ENCODE results near the gene THAP5. TPM values are rescaled to one million over a fixed set of nuclear protein-coding genes. Genes with fewer than 3 reads are reported as not detected.
"Not testable (repeated sequence)": the region's sequence is repeated elsewhere in the genome, so short reads cannot be mapped to it uniquely, and the experiment has no call there.

Gene THAP5
- polyA plus RNA-seq, 2 of the 4 experiments (the other 2 are of a cell fraction), result 20.5 to 27.4 TPM

- Histone ChIP-seq H3K4me2 (no peak overlapping the region), H3K27ac (no peak overlapping the region), H3K4me1 (no peaks in the 10 kb centered on the region), H3K4me3 (no peak overlapping the region), H3K9me3 (peaks cover 18% of the 10 kb centered on the region)
- ATAC-seq (no peak), FAIRE-seq (no peak), DNase-seq (ENCODE audit: low read depth in 1 of 2, low spot score in 1 of 2) (no peak)
- POLR2A ChIA-PET, result interaction anchor here (1.6 kb wide), 1 partner anchor 9 kb away, joined by 4 read pairs; no protein-coding TSS in a partner anchor
- TF ChIP-seq SREBF2 (IDR thresholded peaks at IDR 0.05), result no peak
- TF ChIP-seq MYC (IDR thresholded peaks at IDR 0.05; ENCODE audit: borderline replicate concordance, low read length), result no peak
- CTCF ChIA-PET, result interaction anchor here (1.6 kb wide), 1 partner anchor 412 kb away, joined by 4 read pairs; no protein-coding TSS in a partner anchor
- WGBS (ENCODE audit: missing lambda C conversion rate), result 87% methylated on average over 4 of the region's 4 CpGs
Observed at GRCh38 chr7:108559253-108559652, 10.3 kb downstream of the THAP5 start.

GRCh38 chr7:108557617-108558016 lies 11.9 kb downstream of the THAP5 start:
- TF ChIP-seq, protein P1, sequence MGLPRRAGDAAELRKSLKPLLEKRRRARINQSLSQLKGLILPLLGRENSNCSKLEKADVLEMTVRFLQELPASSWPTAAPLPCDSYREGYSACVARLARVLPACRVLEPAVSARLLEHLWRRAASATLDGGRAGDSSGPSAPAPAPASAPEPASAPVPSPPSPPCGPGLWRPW (IDR thresholded peaks at IDR 0.05), result no peak
- TF ChIP-seq RNF2 (IDR thresholded peaks at IDR 0.05; ENCODE audit: borderline replicate concordance, low read depth) (no peak), CEBPB (IDR thresholded peaks at IDR 0.05) (no peak), HOXB13 (CRISPR knock-in tag; IDR thresholded peaks at IDR 0.05; ENCODE audit: low read depth) (no peak), SREBF2 (IDR thresholded peaks at IDR 0.05) (no peak), TFCP2L1 (CRISPR knock-in tag; IDR thresholded peaks at IDR 0.05) (no peak)
- ATAC-seq, result no peak
- ChIA-PET POLR2A (no interaction called here), CTCF (no interaction called here)
- no peak overlapping the region for H3K27ac ChIP-seq
- FAIRE-seq, result no peak
- H3K4me1 ChIP-seq, result no peaks in the 10 kb centered on the region
- peaks cover 18% of the 10 kb centered on the region for H3K9me3 ChIP-seq
- no peak overlapping the region for H3K4me2 ChIP-seq
- no peak for DNase-seq (ENCODE audit: low read depth in 1 of 2, low spot score in 1 of 2)
- H3K4me3 ChIP-seq, result no peak overlapping the region
- WGBS (ENCODE audit: missing lambda C conversion rate), result 93% methylated on average over 1 of the region's 1 CpG

- Histone ChIP-seq H3K27ac (no peak overlapping the region), H3K4me3 (no peak overlapping the region), H3K9me3 (peaks cover 18% of the 10 kb centered on the region), H3K4me2 (no peak overlapping the region), H3K4me1 (no peaks in the 10 kb centered on the region)
- DNase-seq (ENCODE audit: low read depth in 1 of 2, low spot score in 1 of 2), result no peak
- WGBS (ENCODE audit: missing lambda C conversion rate), result 92% methylated on average over 3 of the region's 3 CpGs
- TF ChIP-seq BCL3 (IDR thresholded peaks at IDR 0.05) (no peak), KDM5A (IDR thresholded peaks at IDR 0.05) (no peak), FOSB (CRISPR knock-in tag; IDR thresholded peaks at IDR 0.05) (no peak), KDM1A (IDR thresholded peaks at IDR 0.05; ENCODE audit: low read depth) (no peak), RAD21 (conservative IDR thresholded peaks at IDR 0.05 in 1 of 2, IDR thresholded peaks at IDR 0.05 in 1 of 2) (no peak), CBX8 (IDR thresholded peaks at IDR 0.05) (no peak), FOSL2 (IDR thresholded peaks at IDR 0.05) (no peak), FOSL2 (CRISPR knock-in tag; IDR thresholded peaks at IDR 0.05) (no peak), HOXA7 (CRISPR knock-in tag; IDR thresholded peaks at IDR 0.05) (no peak), ZFP36 (IDR thresholded peaks at IDR 0.05; ENCODE audit: borderline replicate concordance, partially characterized antibody) (no peak), POLR2A (IDR thresholded peaks at IDR 0.05; ENCODE audit: low read length) (no peak), MAFK (IDR thresholded peaks at IDR 0.05; ENCODE audit: partially characterized antibody) (no peak), MAZ (IDR thresholded peaks at IDR 0.05; ENCODE audit: borderline replicate concordance, low read depth, low read length) (no peak), HEYL (CRISPR knock-in tag; IDR thresholded peaks at IDR 0.05) (no peak), ESRRA (IDR thresholded peaks at IDR 0.05; ENCODE audit: borderline replicate concordance, low read length) (no peak), TP53 (CRISPR knock-in tag; IDR thresholded peaks at IDR 0.05) (no peak), RNF2 (IDR thresholded peaks at IDR 0.05; ENCODE audit: borderline replicate concordance, low read depth) (no peak), HDAC2 (IDR thresholded peaks at IDR 0.05) (no peak), NR3C1 (IDR thresholded peaks at IDR 0.05) (no peak)
- TF ChIP-seq, protein P2, sequence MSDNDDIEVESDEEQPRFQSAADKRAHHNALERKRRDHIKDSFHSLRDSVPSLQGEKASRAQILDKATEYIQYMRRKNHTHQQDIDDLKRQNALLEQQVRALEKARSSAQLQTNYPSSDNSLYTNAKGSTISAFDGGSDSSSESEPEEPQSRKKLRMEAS (IDR thresholded peaks at IDR 0.05), result no peak
- TF ChIP-seq, protein P3, sequence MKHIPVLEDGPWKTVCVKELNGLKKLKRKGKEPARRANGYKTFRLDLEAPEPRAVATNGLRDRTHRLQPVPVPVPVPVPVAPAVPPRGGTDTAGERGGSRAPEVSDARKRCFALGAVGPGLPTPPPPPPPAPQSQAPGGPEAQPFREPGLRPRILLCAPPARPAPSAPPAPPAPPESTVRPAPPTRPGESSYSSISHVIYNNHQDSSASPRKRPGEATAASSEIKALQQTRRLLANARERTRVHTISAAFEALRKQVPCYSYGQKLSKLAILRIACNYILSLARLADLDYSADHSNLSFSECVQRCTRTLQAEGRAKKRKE (CRISPR knock-in tag; IDR thresholded peaks at IDR 0.05; ENCODE audit: low read depth), result no peak
- ATAC-seq, result no peak
- POLR2A ChIA-PET, result no interaction called here
- CTCF ChIA-PET, result no interaction called here
- FAIRE-seq, result no peak
Observed at GRCh38 chr7:108557191-108557590, 12.3 kb downstream of the THAP5 start.

- FAIRE-seq, result not testable (repeated sequence)
Observed at GRCh38 chr7:108556665-108557064, 12.8 kb downstream of the THAP5 start.

DNA sequence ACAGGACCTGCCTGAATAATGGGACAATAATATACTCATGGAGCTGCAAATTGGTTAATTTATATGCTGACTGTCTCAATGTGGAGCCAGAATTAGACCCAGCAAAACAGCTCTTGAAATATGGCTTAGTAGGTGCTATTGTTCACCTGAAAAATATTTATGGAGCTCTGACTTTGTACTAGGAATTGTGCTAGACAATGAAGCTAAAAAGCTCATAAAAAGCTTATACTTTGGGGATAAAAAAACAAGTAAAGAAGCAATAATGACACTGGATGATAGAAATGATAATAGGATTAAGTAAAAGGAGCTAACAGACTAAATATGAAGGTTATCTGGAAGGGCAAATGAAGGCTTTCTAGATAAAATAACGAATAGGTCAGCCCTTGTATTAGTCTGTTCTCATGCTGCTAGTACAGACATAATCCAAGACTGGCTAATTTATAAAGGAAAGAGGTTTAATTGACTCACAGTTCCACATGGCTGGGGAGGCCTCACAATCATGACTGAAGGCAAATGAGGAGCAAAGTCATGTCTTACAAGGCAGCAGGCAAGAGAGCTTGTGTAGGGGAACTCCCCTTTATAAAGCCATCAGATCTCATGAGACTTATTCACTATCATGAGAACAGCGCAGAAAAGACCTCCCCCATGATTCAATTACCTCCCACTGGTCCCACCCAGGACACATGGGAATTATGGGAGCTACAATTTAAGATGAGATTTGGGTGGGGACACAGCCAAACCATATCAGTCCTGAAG lies 21.2 kb downstream of the THAP5 start:
- ATAC-seq, POLR2A ChIA-PET: not testable (repeated sequence)

More at GRCh38 chr7:108556665-108557064, 12.8 kb downstream of the THAP5 start:
- CTCF ChIA-PET; H3K4me2 ChIP-seq; H3K4me3 ChIP-seq; POLR2A ChIA-PET; ATAC-seq; H3K27ac ChIP-seq; DNase-seq (ENCODE audit: low read depth in 1 of 2, low spot score in 1 of 2); H3K4me1 ChIP-seq: not testable (repeated sequence)
- peaks cover 18% of the 10 kb centered on the region for H3K9me3 ChIP-seq

More for the DNA sequence above, 21.2 kb downstream of the THAP5 start:
- H3K27ac ChIP-seq; H3K4me3 ChIP-seq; H3K4me2 ChIP-seq; H3K4me1 ChIP-seq; FAIRE-seq; H3K9me3 ChIP-seq; DNase-seq (ENCODE audit: low read depth in 1 of 2, low spot score in 1 of 2): not testable (repeated sequence)
- 66% methylated on average over 2 of the region's 2 CpGs for WGBS (ENCODE audit: missing lambda C conversion rate)
- CTCF ChIA-PET, result interaction anchor here (1.2 to 1.6 kb wide), 3 partner anchors 11 to 18 kb away, joined by 3 to 5 read pairs (median 5); no protein-coding TSS in a partner anchor
